ENCODE results near the gene NCF1.
"Not testable (repeated sequence)": the region's sequence is repeated elsewhere in the genome, so short reads cannot be mapped to it uniquely, and the experiment has no call there.

Gene NCF1

GRCh38 chr7:74773760-74774750 lies at the start of gene NCF1:
Gene NCF1 (plus strand): TSS chr7:74774011. CDS start chr7:74774032, 21 bp downstream.
- not testable (repeated sequence) for DNase-seq (ENCODE audit: low read depth in 2 of 2)

GRCh38 chr7:74725840-74726239 lies 48.0 kb upstream of the NCF1 start:
- DNase-seq (ENCODE audit: low read depth in 2 of 2) = no peak

DNA sequence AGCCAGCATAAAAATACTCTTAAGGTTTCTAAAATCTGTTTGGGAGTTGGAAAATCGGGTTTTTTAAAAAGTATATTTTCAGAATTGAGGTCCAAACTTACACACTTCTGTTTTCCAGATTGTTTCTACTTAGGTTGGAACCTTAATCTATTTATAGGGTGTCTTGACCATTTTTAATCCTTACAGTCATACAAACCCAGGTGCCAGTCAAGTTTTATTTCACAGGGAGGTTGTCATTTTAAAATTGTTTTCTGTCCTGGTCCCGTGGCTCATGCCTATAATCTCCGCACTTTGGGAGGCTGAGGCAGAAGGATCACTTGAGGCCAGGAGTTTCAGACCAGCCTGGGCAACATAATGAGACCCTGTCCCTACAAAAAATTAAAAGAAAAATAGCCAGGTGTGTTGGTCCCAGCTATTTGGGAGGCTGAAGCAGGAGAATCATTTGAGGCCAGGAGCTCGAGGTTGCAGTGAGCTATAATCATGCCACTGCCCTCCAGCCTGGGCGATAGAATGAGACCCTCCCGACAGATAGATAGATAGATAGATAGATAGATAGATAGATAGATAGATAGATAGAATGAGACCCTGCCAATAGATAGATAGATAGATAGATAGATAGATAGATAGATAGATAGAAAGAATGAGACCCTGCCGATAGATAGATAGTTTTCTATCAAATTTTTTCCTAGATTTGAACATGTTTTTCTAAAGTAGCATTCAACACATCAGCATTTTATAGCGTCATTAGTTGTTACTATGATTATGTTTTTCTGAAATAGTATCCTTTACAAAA lies 47.3 kb upstream of the NCF1 start:
- DNase-seq (ENCODE audit: low read depth in 2 of 2) = no peak

DNA sequence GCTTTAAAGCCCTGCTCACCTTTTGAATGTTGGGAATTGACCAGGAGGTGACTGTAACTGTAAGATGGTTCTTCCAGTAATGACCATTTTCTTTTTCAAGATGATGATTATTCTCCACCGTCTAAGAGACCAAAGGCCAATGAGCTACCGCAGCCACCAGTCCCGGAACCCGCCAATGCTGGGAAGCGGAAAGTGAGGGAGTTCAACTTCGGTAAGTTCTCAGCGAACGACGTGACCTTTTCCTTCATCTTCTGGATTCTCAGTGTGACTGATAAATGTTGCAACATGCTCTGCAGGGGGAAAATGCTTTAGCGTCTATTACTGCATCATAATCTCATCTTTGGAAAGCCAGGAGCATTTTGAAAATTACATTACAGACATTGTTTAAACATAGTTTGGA lies 45.1 kb upstream of the NCF1 start:
- not testable (repeated sequence) for DNase-seq (ENCODE audit: low read depth in 2 of 2)

DNA sequence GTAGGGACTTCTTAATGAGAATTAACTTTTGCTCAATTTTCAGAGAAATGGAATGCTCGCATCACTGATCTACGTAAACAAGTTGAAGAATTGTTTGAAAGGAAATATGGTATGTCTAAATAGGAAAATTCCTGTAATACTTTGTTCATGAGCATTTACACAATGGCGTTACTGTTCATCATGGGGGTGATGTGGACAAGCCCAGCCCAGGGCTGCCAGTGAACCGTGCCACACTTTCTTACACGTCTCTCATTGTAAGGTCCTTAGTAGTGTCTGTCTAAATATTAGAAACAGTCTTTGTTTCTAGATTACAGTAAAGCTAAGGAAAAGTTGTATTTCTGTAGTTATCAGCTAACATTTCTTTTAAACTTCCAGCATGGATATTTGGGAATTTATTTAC lies 43.6 kb upstream of the NCF1 start:
- not testable (repeated sequence) for DNase-seq (ENCODE audit: low read depth in 2 of 2)

- DNase-seq (ENCODE audit: low read depth in 2 of 2) = not testable (repeated sequence)
Measured at GRCh38 chr7:74739974-74740703, 33.7 kb upstream of the NCF1 start.

GRCh38 chr7:74743936-74744557 lies 29.8 kb upstream of the NCF1 start:
- not testable (repeated sequence) for DNase-seq (ENCODE audit: low read depth in 2 of 2)

DNA sequence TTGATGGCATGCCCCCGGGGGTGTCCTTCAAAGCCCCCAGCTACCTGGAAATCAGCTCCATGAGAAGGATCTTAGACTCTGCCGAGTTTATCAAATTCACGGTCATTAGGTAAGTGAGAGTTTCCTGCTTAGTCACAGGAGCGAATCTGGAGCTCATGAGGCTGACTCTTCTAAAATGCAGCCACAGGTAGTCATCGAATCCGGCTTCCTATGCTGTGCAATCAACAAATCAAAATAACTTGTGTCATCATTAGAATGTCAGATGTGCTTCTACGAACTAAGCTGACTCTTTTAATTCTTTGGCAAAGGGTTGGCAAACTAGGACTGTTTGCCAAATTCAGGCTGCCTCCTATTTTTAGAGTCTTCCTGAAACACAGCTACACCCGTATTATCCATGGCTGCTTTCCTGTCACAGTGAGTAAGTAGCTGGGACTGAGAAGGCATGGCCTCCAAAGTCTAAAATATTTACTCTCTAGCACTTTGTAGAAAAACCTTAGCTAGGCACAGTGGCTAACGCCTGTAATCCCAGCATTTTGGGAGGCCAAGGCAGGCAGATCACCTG lies 19.8 kb upstream of the NCF1 start:
- not testable (repeated sequence) for DNase-seq (ENCODE audit: low read depth in 2 of 2)

DNA sequence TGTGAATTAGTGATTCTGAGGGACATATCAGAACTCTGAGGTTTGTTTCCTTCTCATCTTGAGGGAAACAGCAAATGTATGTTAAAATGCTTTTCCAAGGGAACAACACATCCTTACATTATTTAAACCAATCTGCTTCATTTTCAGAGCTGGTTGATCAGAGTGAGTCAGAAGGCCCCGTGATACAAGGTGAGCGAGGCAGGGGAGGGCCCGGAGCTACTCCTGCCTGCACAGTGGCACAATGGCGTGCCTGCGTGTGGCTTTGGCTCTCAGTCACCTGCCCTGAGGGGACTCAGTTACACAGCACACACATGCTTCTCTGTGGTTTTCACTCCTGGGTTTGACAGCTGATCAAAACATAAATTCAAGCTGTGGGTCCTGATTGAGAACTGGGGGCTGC lies 17.1 kb upstream of the NCF1 start:
- not testable (repeated sequence) for DNase-seq (ENCODE audit: low read depth in 2 of 2)

GRCh38 chr7:74758268-74758667 lies 15.5 kb upstream of the NCF1 start:
- not testable (repeated sequence) for DNase-seq (ENCODE audit: low read depth in 2 of 2)

DNA sequence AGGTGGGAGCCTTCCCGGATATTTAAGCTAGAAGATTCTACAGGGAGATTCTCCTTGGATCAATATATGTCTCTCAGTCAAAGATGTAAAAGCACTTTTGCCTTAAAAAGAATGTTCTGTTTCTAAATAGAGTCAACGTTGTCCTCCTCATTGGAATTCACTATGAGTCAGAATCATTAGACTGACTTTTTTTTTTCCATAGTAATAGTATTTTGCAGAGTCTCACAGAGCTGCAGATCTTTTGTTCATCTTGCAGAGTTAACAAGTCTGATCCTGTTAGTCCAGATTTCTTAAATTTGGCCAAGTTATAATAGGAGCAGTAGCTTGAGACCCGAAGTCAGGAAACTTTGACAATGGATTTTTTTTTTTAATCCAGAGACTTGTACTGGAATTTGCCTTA lies 14.8 kb upstream of the NCF1 start:
- DNase-seq (ENCODE audit: low read depth in 2 of 2) = not testable (repeated sequence)

DNA sequence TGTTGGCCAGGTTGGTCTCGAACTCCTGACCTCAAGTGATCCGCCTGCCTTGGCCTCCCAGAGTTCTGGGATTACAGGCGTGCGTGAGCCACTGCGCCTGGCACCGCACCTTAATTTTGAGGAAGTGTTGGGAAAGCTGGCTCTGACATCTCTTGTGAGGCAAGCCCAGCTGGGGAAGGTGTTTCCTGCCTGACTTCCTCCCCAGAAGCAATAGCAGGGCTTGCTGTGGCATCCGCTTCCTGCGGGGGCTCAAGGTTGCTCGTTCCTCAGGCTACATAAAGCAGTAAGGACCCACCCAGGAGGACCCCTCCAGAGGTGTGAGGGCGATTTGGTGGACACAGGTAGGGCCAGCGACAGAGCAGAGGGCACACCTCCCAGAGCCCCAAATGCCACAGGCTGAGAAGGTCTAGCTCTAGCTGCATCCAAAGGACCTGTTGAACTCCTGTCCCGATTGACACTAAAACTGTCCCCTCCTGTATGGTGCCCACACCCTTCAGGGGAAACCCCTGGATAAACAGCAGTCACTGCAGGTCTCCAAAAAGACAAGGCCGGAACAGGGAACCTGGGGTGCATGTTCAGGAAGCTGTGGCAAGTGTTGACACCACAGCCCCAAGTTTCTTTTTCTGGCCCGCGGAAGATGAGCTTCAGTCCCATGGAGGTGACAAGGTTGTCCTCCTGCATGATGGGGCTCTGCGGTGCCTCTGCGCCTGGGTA lies 8.4 kb upstream of the NCF1 start:
- not testable (repeated sequence) for DNase-seq (ENCODE audit: low read depth in 2 of 2)

DNA sequence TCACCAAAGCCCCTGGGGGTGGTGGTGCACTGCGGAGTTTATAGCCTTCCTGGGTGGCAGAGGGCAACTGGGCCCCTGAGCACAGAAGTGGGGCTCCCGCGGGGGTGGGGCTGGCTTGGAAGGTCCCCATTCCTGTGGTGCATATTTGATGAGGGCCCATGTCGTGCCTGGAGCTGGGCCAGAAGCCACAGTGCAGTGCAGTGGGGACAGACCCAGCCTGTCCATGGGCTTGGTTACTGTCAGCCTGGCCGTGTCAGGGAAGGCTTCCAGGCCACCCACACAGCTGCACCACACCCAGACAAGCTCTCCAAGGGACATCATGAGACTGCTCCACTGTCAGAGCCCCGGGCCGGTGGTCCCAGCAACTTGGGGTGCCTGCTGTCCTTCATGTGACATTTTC lies 7.3 kb upstream of the NCF1 start:
- not testable (repeated sequence) for DNase-seq (ENCODE audit: low read depth in 2 of 2)

DNA sequence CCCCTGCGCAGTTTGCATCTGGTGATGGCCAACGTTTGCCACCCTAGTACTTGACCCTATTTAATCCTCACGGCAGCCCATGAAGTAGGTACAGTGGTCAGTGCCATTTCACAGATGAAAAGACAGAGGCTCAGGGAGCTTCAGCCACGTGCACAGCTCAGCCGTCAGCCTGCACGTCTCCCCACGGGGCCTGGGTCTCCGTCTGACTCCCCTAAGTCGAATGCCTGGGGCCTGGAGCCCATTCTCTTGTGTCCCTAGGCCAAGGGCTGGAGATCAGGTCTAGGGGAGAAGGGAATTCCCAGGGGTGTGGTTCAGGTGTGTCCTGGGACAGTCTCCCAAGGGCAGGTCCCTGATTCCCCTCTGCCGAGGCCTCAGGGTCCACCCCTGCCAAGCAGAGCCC lies 6.8 kb upstream of the NCF1 start:
- DNase-seq (ENCODE audit: low read depth in 2 of 2) = not testable (repeated sequence)

DNA sequence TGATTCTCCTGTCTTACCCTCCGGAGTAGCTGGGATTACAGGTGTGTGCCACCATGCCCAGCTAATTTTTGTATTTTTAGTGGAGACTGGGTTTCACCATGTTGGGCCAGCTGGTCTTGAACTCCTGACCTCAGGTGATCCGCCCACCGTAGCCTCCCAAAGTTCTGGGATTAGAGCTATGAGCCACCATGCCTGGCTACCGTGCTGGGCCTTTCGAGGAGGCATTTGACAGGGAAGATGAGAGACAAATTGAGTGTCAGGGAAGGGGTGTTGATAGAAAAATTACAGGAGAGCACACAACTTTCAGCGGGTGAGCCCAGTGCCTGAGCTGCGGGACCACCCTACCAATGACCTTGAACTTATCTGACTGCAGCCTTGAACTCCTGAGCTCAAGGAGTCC lies 3.7 kb upstream of the NCF1 start:
- DNase-seq (ENCODE audit: low read depth in 2 of 2) = not testable (repeated sequence)

DNA sequence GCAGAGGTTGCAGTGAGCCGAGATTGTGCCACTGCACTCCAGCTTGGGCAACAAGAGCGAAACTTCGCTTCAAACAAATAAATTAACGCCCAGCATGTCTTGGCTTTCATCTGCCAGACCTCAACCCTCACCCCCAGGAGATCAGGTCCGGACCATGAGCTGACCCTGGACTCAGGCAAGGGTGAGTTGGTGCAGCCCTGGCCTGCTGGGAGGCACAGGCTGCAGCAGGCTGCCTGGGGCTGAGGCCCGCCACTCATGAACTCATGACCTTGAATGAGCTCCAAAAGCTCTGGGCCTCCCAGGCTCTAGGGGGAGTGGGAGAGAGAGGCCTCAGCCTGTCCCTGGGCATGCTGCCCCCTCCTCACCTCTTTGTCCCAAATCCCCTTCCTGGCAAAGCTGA lies 1.7 kb upstream of the NCF1 start:
- not testable (repeated sequence) for DNase-seq (ENCODE audit: low read depth in 2 of 2)

- DNase-seq (ENCODE audit: low read depth in 2 of 2) = not testable (repeated sequence)
Measured at GRCh38 chr7:74775111-74775510, 1.3 kb downstream of the NCF1 start.

- DNase-seq (ENCODE audit: low read depth in 2 of 2) = not testable (repeated sequence)
Measured at GRCh38 chr7:74779053-74779452, 5.2 kb downstream of the NCF1 start.

- DNase-seq (ENCODE audit: low read depth in 2 of 2) = not testable (repeated sequence)
Measured at GRCh38 chr7:74781746-74782145, 7.9 kb downstream of the NCF1 start.

- not testable (repeated sequence) for DNase-seq (ENCODE audit: low read depth in 2 of 2)
Measured at GRCh38 chr7:74783595-74783994, 9.8 kb downstream of the NCF1 start.
